Measurements from ENCODE around the gene NRXN3.
A peak's percentile ranks its signal among the peaks of the same experiment; 100 is the strongest.
"Not testable (repeated sequence)": the region's sequence is repeated elsewhere in the genome, so short reads cannot be mapped to it uniquely, and the experiment has no call there.

Gene NRXN3

GRCh38 chr14:79100578-79100977, 930.4 kb downstream of the NRXN3 start:
- no peak overlapping the region for H3K4me3 Mint-ChIP-seq
- H3K9me3 Mint-ChIP-seq: no peaks in the 10 kb centered on the region
- H3K36me3 Mint-ChIP-seq: no peaks in the 10 kb centered on the region
- CTCF ChIA-PET: no interaction called here
- no peak for DNase-seq
- H3K27ac Mint-ChIP-seq: no peak overlapping the region
- H3K27me3 Mint-ChIP-seq: no peaks in the 10 kb centered on the region
- no peaks in the 10 kb centered on the region for H3K4me1 Mint-ChIP-seq

GRCh38 chr14:79101388-79101787, 931.2 kb downstream of the NRXN3 start:
- no peak overlapping the region for H3K4me3 Mint-ChIP-seq
- H3K27ac Mint-ChIP-seq: no peak overlapping the region
- no peak for DNase-seq
- no peaks in the 10 kb centered on the region for H3K36me3 Mint-ChIP-seq
- CTCF ChIA-PET: no interaction called here
- no peaks in the 10 kb centered on the region for H3K27me3 Mint-ChIP-seq
- no peaks in the 10 kb centered on the region for H3K9me3 Mint-ChIP-seq
- H3K4me1 Mint-ChIP-seq: no peaks in the 10 kb centered on the region

GRCh38 chr14:79103764-79104163, 933.6 kb downstream of the NRXN3 start:
- H3K4me3 Mint-ChIP-seq: no peak overlapping the region
- CTCF ChIA-PET: no interaction called here
- no peak overlapping the region for H3K27ac Mint-ChIP-seq
- no peaks in the 10 kb centered on the region for H3K9me3 Mint-ChIP-seq
- H3K36me3 Mint-ChIP-seq: no peaks in the 10 kb centered on the region
- DNase-seq: no peak
- no peaks in the 10 kb centered on the region for H3K27me3 Mint-ChIP-seq
- no peaks in the 10 kb centered on the region for H3K4me1 Mint-ChIP-seq

GRCh38 chr14:79110564-79110963, 940.4 kb downstream of the NRXN3 start:
- H3K36me3 Mint-ChIP-seq, CTCF ChIA-PET, H3K4me1 Mint-ChIP-seq, H3K27ac Mint-ChIP-seq, H3K27me3 Mint-ChIP-seq, H3K9me3 Mint-ChIP-seq, H3K4me3 Mint-ChIP-seq, DNase-seq: not testable (repeated sequence)

- no peak overlapping the region for H3K4me3 Mint-ChIP-seq
- CTCF ChIA-PET: no interaction called here
- no peak overlapping the region for H3K27ac Mint-ChIP-seq
- no peak for DNase-seq
- peaks cover 4% of the 10 kb centered on the region for H3K9me3 Mint-ChIP-seq
- no peaks in the 10 kb centered on the region for H3K27me3 Mint-ChIP-seq
- no peaks in the 10 kb centered on the region for H3K36me3 Mint-ChIP-seq
- H3K4me1 Mint-ChIP-seq: no peaks in the 10 kb centered on the region
Observed at GRCh38 chr14:79111987-79112501, 941.9 kb downstream of the NRXN3 start.

- Mint-ChIP-seq H3K4me1 (no peaks in the 10 kb centered on the region), H3K4me3 (no peak overlapping the region), H3K9me3 (peaks cover 4% of the 10 kb centered on the region), H3K27me3 (no peaks in the 10 kb centered on the region), H3K27ac (no peak overlapping the region), H3K36me3 (no peaks in the 10 kb centered on the region)
- DNase-seq: no peak
- CTCF ChIA-PET: no interaction called here
Observed at GRCh38 chr14:79117561-79117960, 947.4 kb downstream of the NRXN3 start.

GRCh38 chr14:79118291-79118690, 948.1 kb downstream of the NRXN3 start:
- H3K27ac Mint-ChIP-seq: no peak overlapping the region
- DNase-seq: no peak
- CTCF ChIA-PET: no interaction called here
- peaks cover 4% of the 10 kb centered on the region for H3K9me3 Mint-ChIP-seq
- H3K36me3 Mint-ChIP-seq: no peaks in the 10 kb centered on the region
- no peak overlapping the region for H3K4me3 Mint-ChIP-seq
- no peaks in the 10 kb centered on the region for H3K4me1 Mint-ChIP-seq
- no peaks in the 10 kb centered on the region for H3K27me3 Mint-ChIP-seq

- no peaks in the 10 kb centered on the region for H3K4me1 Mint-ChIP-seq
- CTCF ChIA-PET: no interaction called here
- no peak for DNase-seq
- peaks cover 5% of the 10 kb centered on the region for H3K9me3 Mint-ChIP-seq
- no peak overlapping the region for H3K27ac Mint-ChIP-seq
- no peaks in the 10 kb centered on the region for H3K36me3 Mint-ChIP-seq
- no peak overlapping the region for H3K4me3 Mint-ChIP-seq
- no peaks in the 10 kb centered on the region for H3K27me3 Mint-ChIP-seq
Observed at GRCh38 chr14:79134361-79134760, 964.2 kb downstream of the NRXN3 start.

- Mint-ChIP-seq H3K9me3 (peaks cover 3% of the 10 kb centered on the region), H3K4me1 (no peaks in the 10 kb centered on the region), H3K27ac (no peak overlapping the region), H3K4me3 (no peak overlapping the region), H3K36me3 (no peaks in the 10 kb centered on the region), H3K27me3 (no peaks in the 10 kb centered on the region)
- CTCF ChIA-PET: no interaction called here
- DNase-seq: no peak
Observed at GRCh38 chr14:79136071-79137044, 966.2 kb downstream of the NRXN3 start.

GRCh38 chr14:79137045-79137430, 966.9 kb downstream of the NRXN3 start:
- no peaks in the 10 kb centered on the region for H3K4me1 Mint-ChIP-seq
- no peak for DNase-seq
- peaks cover 3% of the 10 kb centered on the region for H3K9me3 Mint-ChIP-seq
- no peak overlapping the region for H3K27ac Mint-ChIP-seq
- no peaks in the 10 kb centered on the region for H3K36me3 Mint-ChIP-seq
- CTCF ChIA-PET: no interaction called here
- no peak overlapping the region for H3K4me3 Mint-ChIP-seq
- H3K27me3 Mint-ChIP-seq: no peaks in the 10 kb centered on the region

GRCh38 chr14:79137836-79138235, 967.7 kb downstream of the NRXN3 start:
- Mint-ChIP-seq H3K27ac (no peak overlapping the region), H3K4me3 (no peak overlapping the region), H3K9me3 (peaks cover 1% of the 10 kb centered on the region), H3K4me1 (no peaks in the 10 kb centered on the region), H3K36me3 (no peaks in the 10 kb centered on the region), H3K27me3 (no peaks in the 10 kb centered on the region)
- no peak for DNase-seq
- CTCF ChIA-PET: no interaction called here

GRCh38 chr14:79144896-79145295, 974.7 kb downstream of the NRXN3 start:
- CTCF ChIA-PET: no interaction called here
- Mint-ChIP-seq H3K27ac (no peak overlapping the region), H3K27me3 (no peaks in the 10 kb centered on the region), H3K9me3 (peaks cover 4% of the 10 kb centered on the region), H3K4me1 (no peaks in the 10 kb centered on the region), H3K4me3 (no peak overlapping the region), H3K36me3 (no peaks in the 10 kb centered on the region)
- no peak for DNase-seq

- no peak overlapping the region for H3K4me3 Mint-ChIP-seq
- no peak overlapping the region for H3K27ac Mint-ChIP-seq
- H3K27me3 Mint-ChIP-seq: no peaks in the 10 kb centered on the region
Observed at GRCh38 chr14:79150226-79150625, 980.1 kb downstream of the NRXN3 start.

GRCh38 chr14:79157369-79157768, 987.2 kb downstream of the NRXN3 start:
- no peaks in the 10 kb centered on the region for H3K27me3 Mint-ChIP-seq
- H3K9me3 Mint-ChIP-seq: peaks cover under 1% of the 10 kb centered on the region
- DNase-seq: no peak
- H3K27ac Mint-ChIP-seq: no peak overlapping the region
- CTCF ChIA-PET: no interaction called here
- H3K36me3 Mint-ChIP-seq: no peaks in the 10 kb centered on the region
- H3K4me3 Mint-ChIP-seq: no peak overlapping the region
- H3K4me1 Mint-ChIP-seq: no peaks in the 10 kb centered on the region

More at GRCh38 chr14:79150226-79150625, 980.1 kb downstream of the NRXN3 start:
- Mint-ChIP-seq H3K4me1 (no peaks in the 10 kb centered on the region), H3K9me3 (peaks cover 6% of the 10 kb centered on the region), H3K36me3 (no peaks in the 10 kb centered on the region)
- CTCF ChIA-PET: no interaction called here
- DNase-seq: no peak

- no peak overlapping the region for H3K4me3 Mint-ChIP-seq
- H3K36me3 Mint-ChIP-seq: no peaks in the 10 kb centered on the region
- H3K9me3 Mint-ChIP-seq: no peaks in the 10 kb centered on the region
- no peaks in the 10 kb centered on the region for H3K27me3 Mint-ChIP-seq
- H3K4me1 Mint-ChIP-seq: no peaks in the 10 kb centered on the region
- DNase-seq: peak; percentile 23
- CTCF ChIA-PET: no interaction called here
- H3K27ac Mint-ChIP-seq: no peak overlapping the region
Observed at GRCh38 chr14:79161571-79161970, 991.4 kb downstream of the NRXN3 start.
